NCI-H2196 (cell line): ENCODE measurements around the gene KRTAP5-8.
"Not testable (repeated sequence)": the region's sequence is repeated elsewhere in the genome, so short reads cannot be mapped to it uniquely, and the experiment has no call there.

Source experiments
- DNase-seq: peaks from one replicate; lab custom pipeline; 2025; ENCODE audit not compliant: unreplicated experiment; lab: John Stamatoyannopoulos, UW

The KRTAP5-8 gene

DNA sequence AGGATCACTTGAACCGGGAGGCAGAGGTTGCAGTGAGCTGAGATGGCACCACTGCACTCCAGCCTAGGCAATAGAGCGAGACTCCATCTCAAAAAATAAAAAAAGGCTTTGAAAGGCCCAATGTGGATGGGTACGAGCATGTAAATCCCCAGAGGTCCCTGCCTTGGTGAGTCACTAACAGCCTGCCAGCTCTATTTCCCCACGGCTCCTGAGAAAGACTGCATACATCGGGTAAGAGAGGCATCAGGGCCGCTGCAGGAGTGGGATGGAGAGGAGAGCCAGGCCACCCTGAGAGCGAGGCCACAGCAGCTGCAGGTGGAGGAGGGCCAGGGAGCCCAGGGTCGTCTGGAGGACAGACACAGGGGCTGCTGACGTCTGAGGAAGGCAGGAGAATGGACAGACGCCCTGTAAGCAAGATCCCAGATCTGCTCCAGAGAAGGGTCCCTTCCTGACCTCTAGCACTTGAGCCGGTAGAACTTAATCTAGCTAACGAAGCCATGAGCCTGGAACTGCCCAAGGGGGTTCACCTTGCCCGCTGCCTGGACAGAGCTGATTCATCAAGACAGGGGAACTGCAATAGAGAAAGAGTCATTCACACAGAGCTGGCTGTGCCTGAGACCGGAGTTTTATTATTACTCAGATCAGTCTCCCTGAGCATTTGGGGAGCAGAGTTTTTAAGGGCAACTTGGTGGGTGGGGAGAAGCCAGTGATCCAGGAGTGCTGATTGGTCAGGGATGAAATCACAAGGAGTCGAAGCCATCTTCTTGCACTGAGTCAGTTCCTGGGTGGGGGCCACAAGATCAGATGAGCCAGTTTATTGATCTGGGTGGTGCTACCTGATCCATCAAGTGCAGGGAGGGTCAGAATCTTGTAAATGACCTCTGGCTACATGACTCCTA, 5.3 kb downstream of the KRTAP5-8 start:
- no peak for DNase-seq

DNA sequence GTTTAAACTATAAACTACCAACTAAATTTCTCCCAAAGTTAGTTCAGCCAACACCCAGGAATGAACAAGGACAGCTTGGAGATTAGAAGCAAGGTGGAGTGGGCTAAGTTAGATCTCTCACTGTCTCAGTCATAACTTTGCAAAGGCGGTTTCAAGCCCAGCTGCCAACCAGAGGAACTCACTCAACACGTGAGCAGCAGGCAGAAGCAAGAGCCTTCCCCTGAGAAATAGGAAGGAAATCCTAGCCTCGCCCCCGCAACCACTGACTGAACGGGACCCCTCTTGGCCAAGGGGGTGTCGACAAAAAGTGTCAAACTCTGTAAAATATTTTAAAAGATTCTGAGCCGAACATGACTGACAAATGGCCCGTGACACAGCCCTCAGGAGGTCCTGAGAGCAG, 6.0 kb downstream of the KRTAP5-8 start:
- no peak for DNase-seq

DNA sequence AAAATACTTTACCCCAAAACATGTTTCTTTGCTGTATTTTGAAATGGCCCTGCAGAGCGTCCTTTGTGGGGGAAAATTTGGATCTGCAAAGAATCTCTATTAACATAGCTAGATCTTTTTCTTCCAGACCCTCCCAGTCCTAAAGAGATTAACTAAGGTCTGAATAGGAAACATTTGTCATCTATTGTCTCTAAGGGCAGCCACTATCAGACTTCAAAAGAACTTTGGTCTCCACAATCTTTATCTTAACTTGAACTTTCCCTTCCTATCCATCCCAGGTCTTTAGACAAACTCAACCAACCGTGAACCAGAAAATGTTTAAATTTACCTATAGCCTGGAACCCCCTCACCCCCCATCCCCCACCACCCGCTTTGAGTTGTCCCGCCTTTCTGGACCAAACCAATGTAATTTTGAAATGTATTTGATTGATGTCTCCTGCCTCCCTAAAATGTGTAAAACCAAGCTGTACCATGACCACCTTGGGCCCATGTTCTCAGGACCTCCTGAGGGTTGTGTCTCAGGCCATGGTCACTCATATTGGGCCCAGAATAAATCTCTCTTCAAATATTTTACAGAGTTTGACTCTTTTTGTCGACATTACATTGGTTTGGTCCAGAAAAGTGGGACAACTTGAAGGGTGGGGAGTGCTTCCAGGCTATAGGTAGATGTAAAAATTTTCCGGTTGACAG, 6.8 kb downstream of the KRTAP5-8 start:
- DNase-seq: no peak

GRCh38 chr11:71545405-71545966, 7.7 kb downstream of the KRTAP5-8 start:
- DNase-seq: no peak

- DNase-seq: no peak
Measured at GRCh38 chr11:71548120-71548519, 10.3 kb downstream of the KRTAP5-8 start, which contains the start of gene KRTAP5-9. KRTAP5-9 (plus strand) TSS chr11:71548420; CDS start chr11:71548658, 238 bp downstream.

DNA sequence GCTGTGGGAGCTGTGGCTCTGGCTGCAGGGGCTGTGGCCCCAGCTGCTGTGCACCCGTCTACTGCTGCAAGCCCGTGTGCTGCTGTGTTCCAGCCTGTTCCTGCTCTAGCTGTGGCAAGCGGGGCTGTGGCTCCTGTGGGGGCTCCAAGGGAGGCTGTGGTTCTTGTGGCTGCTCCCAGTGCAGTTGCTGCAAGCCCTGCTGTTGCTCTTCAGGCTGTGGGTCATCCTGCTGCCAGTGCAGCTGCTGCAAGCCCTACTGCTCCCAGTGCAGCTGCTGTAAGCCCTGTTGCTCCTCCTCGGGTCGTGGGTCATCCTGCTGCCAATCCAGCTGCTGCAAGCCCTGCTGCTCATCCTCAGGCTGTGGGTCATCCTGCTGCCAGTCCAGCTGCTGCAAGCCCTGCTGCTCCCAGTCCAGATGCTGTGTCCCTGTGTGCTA, 10.9 kb downstream of the KRTAP5-8 start:
- DNase-seq: no peak

DNA sequence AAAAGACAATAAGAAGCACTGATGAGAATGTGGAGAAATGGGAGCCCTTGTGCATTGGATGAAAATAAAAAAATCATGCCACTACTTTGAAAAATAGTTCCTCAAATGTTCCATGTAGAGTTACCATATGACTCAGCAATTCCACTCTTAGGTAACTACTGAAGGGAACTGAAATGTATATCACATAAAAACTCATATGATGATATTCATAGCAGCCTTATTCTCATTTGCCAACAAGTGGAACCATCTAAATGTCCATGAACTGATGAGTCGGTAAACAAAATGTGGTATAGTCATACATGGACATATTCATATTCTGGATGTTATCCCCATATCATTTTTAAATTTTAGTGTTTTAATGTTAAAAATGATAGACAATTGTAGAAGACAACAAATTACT, 13.9 kb downstream of the KRTAP5-8 start:
- DNase-seq: no peak

- DNase-seq: no peak
Measured at GRCh38 chr11:71554996-71555395, 17.2 kb downstream of the KRTAP5-8 start.

DNA sequence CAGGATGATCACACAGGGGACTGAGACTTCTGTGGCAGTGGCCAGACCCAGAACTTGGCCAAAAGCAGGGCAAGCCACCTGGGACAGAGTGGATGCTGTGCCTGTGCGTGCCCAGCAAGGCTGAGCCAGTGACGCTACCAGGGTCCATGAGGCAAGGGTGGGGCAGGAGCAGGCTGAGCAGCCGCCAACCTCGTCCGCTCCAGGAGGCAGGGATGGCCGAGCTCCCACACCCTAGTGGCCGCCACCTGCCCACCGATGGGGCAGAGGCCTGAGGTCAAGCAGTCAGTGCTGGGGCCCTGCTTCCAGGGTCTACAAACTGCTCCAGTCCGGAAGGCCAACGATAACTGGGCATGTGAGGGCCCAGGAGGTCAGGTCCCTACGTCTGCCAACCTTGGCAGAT, 17.7 kb downstream of the KRTAP5-8 start:
- no peak for DNase-seq

- DNase-seq: no peak
Measured at GRCh38 chr11:71556018-71556417, 18.2 kb downstream of the KRTAP5-8 start.

DNA sequence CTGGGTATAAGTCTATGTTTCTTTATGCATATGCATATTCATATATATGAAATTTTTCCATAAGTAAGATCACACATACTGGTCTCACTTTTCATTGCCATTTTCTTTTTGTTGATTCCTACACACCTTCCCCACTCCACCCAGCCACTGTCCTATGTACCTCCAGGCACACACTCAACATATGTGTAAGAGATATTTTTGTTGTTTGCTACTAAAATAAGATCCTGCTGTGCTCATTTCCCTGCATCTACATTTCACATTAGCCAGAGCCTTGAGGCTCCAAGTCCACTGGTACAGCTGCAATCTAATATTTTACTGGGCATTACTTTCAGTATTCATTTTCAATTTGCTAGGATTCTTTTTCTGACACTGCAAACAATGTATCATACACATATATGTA, 19.4 kb downstream of the KRTAP5-8 start:
- DNase-seq: no peak

GRCh38 chr11:71558996-71559395, 21.2 kb downstream of the KRTAP5-8 start:
- DNase-seq: no peak

GRCh38 chr11:71562120-71562519, 24.3 kb downstream of the KRTAP5-8 start:
- DNase-seq: no peak

DNA sequence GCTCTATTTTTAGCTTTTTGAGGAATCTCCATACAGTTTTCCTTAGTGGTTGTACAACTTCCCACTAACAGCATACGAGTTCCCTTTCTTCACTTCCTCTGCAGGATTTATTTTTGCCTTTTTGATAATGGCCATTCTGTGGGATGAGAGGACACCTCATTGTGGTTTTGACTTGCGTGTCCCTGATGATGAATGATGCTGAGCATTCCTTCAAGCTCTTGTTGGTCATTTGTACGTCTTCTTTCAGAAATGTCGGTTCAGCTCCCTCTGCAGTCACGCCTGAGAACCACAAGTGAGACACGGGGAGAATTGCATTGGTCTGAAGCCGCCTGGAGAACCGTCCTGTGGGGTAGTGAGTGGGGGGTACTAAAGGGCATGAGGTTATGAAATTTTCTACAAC, 25.6 kb downstream of the KRTAP5-8 start:
- no peak for DNase-seq

DNA sequence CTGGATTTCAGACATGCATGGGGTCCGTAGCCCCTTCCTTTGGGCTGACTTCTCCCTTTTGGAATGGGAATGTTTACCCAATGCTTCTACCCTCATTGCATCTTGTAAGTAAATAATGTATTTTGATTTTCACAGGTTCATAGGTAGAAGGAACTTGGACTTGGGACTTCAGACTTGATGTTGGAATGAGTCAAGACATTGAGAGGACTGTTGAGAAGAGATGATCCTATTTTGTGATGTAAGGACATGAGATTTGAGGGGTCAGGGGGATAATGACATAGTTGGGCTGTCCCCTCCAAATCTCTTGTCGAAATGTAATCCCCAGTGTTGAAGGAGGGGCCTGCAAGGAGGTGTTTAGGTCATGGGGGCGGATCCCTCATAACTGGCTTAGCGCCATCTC, 26.6 kb downstream of the KRTAP5-8 start:
- no peak for DNase-seq

GRCh38 chr11:71565263-71565662, 27.4 kb downstream of the KRTAP5-8 start, which contains the start of gene KRTAP5-10:
KRTAP5-10 (plus strand) TSS chr11:71565563; CDS start chr11:71565588, 25 bp downstream.
- DNase-seq: no peak

DNA sequence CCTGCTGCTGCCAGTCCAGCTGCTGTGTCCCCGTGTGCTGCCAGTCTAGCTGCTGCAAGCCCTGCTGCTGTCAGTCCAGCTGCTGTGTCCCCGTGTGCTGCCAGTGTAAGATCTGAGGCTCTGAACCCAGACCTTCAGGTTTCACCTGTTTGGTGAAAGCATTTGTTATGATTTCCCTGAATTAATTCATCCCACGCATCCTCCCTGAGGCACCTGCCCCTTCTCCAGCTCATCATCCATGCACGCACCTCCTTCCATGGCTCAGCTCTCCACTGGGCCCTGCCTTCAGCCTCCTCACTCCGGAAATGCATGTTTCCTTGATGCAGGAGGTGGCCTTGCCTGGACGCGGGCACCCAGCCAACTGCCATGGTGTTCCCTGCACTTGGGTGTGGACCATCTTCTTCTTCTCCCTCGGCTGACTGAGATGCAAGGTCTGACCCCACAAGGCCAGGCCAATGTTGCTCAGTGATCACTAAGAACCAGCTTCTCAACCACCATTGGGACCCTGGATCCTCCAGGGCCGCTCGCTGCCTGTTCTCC, 28.3 kb downstream of the KRTAP5-8 start:
- no peak for DNase-seq

- not testable (repeated sequence) for DNase-seq
Measured at GRCh38 chr11:71566626-71567599, 29.1 kb downstream of the KRTAP5-8 start.

GRCh38 chr11:71567633-71568032, 29.8 kb downstream of the KRTAP5-8 start:
- DNase-seq: not testable (repeated sequence)

GRCh38 chr11:71568704-71569349, 31.0 kb downstream of the KRTAP5-8 start:
- no peak for DNase-seq
